HEK293T (cell line): Measurements from ENCODE around the gene TMEM88.

Source experiments
- ARNT ChIP-seq: fragments of 450-650 bp; IDR thresholded peaks from 2 replicates; pipeline ENCODE4 v1.6.1; 2017; ENCODE audit warnings: mild to moderate bottlenecking
- ELF4 ChIP-seq: fragments of 450-650 bp; IDR thresholded peaks from 2 replicates; pipeline ENCODE4 v1.6.1; 2017; ENCODE audit warnings: antibody characterized with exemption
- FOXA1 ChIP-seq: fragments of 450-650 bp; IDR thresholded peaks from 2 replicates; pipeline ENCODE4 v1.6.1; 2016; ENCODE audit warnings: mild to moderate bottlenecking
- SP1 ChIP-seq: fragments of 450-650 bp; IDR thresholded peaks from 2 replicates; pipeline ENCODE4 v1.6.1; 2017

- TF ChIP-seq FOXA1 = no peak
- TF ChIP-seq ARNT = no peak
- TF ChIP-seq ELF4 = no peak
- no peak for TF ChIP-seq SP1
These were observed 42.9 kb downstream of the TMEM88 start for GRCh38 chr17:7897773-7898172.
